Naive B cell (primary cell): ENCODE measurements around the gene RPS18. TPM values are rescaled to one million over a fixed set of nuclear protein-coding genes. Genes with fewer than 3 reads are reported as not detected.
"Not testable (repeated sequence)": the region's sequence is repeated elsewhere in the genome, so short reads cannot be mapped to it uniquely, and the experiment has no call there.

Source experiments
- ATAC-seq, 2 donors: fragments of 150-1000 bp; cut with Tn5 transposase; 2 replicates each; pipeline ENCODE4 v1.10.0; 2021; ENCODE audit warnings: low read depth in 2 of 2, mild to moderate bottlenecking in 2 of 2, moderate library complexity in 2 of 2
- DNase-seq: peaks from one replicate; pipeline ENCODE4 v3.0.0; 2022
- H3K27ac Mint-ChIP-seq, 6 donors: one replicate each; pipeline ENCODE4 v1.8.0; 2020 to 2022; ENCODE audit warnings: mild to moderate bottlenecking in 6 of 6, mixed read lengths in 6 of 6, moderate library complexity in 5 of 6, inconsistent platforms in 2 of 6
- H3K27me3 Mint-ChIP-seq, 3 donors: one replicate each; pipeline ENCODE4 v1.8.0; 2021 to 2022; ENCODE audit warnings: mixed read lengths in 3 of 3, mild to moderate bottlenecking in 1 of 3
- H3K36me3 Mint-ChIP-seq, 2 donors: one replicate each; pipeline ENCODE4 v1.8.0; 2020 to 2022; ENCODE audit warnings: mixed read lengths in 2 of 2, inconsistent platforms in 1 of 2, mild to moderate bottlenecking in 1 of 2
- H3K4me1 Mint-ChIP-seq, 3 donors: one replicate each; pipeline ENCODE4 v1.8.0; 2020 to 2022; ENCODE audit warnings: mixed read lengths in 3 of 3, inconsistent platforms in 1 of 3, mild to moderate bottlenecking in 1 of 3, moderate library complexity in 1 of 3
- H3K4me3 Mint-ChIP-seq, 8 donors: one replicate each; pipeline ENCODE4 v1.8.0; 2020 to 2022; ENCODE audit warnings: mild to moderate bottlenecking in 8 of 8, mixed read lengths in 8 of 8, moderate library complexity in 8 of 8, inconsistent platforms in 2 of 8
- H3K9me3 Mint-ChIP-seq, 7 donors: one replicate each; pipeline ENCODE4 v1.8.0; 2020 to 2022; ENCODE audit warnings: mixed read lengths in 7 of 7, mild to moderate bottlenecking in 5 of 7, inconsistent platforms in 2 of 7, moderate library complexity in 1 of 7
- polyA plus RNA-seq, 6 donors: library from polyadenylated mRNA; unstranded; fragments of 300-500 nt; fragmentation: Illumina TruSeq; gene quantifications; one replicate each; pipeline ENCODE4 v1.2.3, GENCODE V29; 2021; ENCODE audit warnings: low read depth in 6 of 6

Gene RPS18
- polyA plus RNA-seq, 6 donors from 2014 or later: 6,561 to 10,092 (median 8,290) TPM

GRCh38 chr6:33249732-33250630, 21.9 kb upstream of the RPS18 start:
- H3K9me3 Mint-ChIP-seq: no peaks in the 10 kb centered on the region
- DNase-seq: no peak
- H3K27me3 Mint-ChIP-seq: peaks cover 0 to 4% (median 0%) of the 10 kb centered on the region in 3 donors
- peak overlapping the region; percentile 83 to 99 (median 95) for H3K27ac Mint-ChIP-seq
- H3K4me1 Mint-ChIP-seq: peaks cover 20 to 40% (median 38%) of the 10 kb centered on the region in 3 donors
- peaks cover 5 to 7% of the 10 kb centered on the region in 2 donors for H3K36me3 Mint-ChIP-seq
- ATAC-seq: no peak
- H3K4me3 Mint-ChIP-seq: peak overlapping the region; percentile 89 to 95 (median 92)

- Mint-ChIP-seq H3K9me3 (no peaks in the 10 kb centered on the region), H3K36me3 (peaks cover 5 to 7% of the 10 kb centered on the region in 2 donors), H3K4me1 (peaks cover 20 to 40% (median 38%) of the 10 kb centered on the region in 3 donors), H3K27me3 (peaks cover 0 to 4% (median 0%) of the 10 kb centered on the region in 3 donors), H3K27ac (peak overlapping the region in 3 of 6 donors; percentile 29 to 91 (median 87)), H3K4me3 (peak overlapping the region in 5 of 8 donors; percentile 70 to 95 (median 92))
- ATAC-seq (no peak), DNase-seq (no peak)
These were observed 21.1 kb upstream of the RPS18 start for GRCh38 chr6:33250731-33251130.

GRCh38 chr6:33251395-33252012, 20.4 kb upstream of the RPS18 start:
- H3K9me3 Mint-ChIP-seq: no peaks in the 10 kb centered on the region
- peak overlapping the region in 3 of 8 donors; percentile 35 to 71 (median 66) for H3K4me3 Mint-ChIP-seq
- ATAC-seq (no peak), DNase-seq (no peak)
- H3K36me3 Mint-ChIP-seq: peaks cover 5 to 7% of the 10 kb centered on the region in 2 donors
- peaks cover 20 to 40% (median 38%) of the 10 kb centered on the region in 3 donors for H3K4me1 Mint-ChIP-seq
- peak overlapping the region in 1 of 6 donors; percentile 74 for H3K27ac Mint-ChIP-seq
- H3K27me3 Mint-ChIP-seq: peaks cover 0 to 3% (median 0%) of the 10 kb centered on the region in 3 donors

GRCh38 chr6:33252759-33253158, 19.1 kb upstream of the RPS18 start:
- Mint-ChIP-seq H3K4me1 (peaks cover 20 to 40% (median 37%) of the 10 kb centered on the region in 3 donors), H3K9me3 (no peaks in the 10 kb centered on the region), H3K27ac (peak overlapping the region in 1 of 6 donors; percentile 71), H3K36me3 (peaks cover 5 to 7% of the 10 kb centered on the region in 2 donors), H3K27me3 (no peaks in the 10 kb centered on the region), H3K4me3 (no peak overlapping the region)
- ATAC-seq: no peak
- no peak for DNase-seq

- no peaks in the 10 kb centered on the region for H3K27me3 Mint-ChIP-seq
- peaks cover 13 to 21% (median 19%) of the 10 kb centered on the region in 3 donors for H3K4me1 Mint-ChIP-seq
- peaks cover 5 to 7% of the 10 kb centered on the region in 2 donors for H3K36me3 Mint-ChIP-seq
- ATAC-seq (no peak), DNase-seq (no peak)
- H3K9me3 Mint-ChIP-seq: no peaks in the 10 kb centered on the region
- H3K27ac Mint-ChIP-seq: no peak overlapping the region
- H3K4me3 Mint-ChIP-seq: no peak overlapping the region
These were observed 17.3 kb upstream of the RPS18 start for GRCh38 chr6:33254591-33254990.

- Mint-ChIP-seq H3K9me3 (no peaks in the 10 kb centered on the region), H3K4me1 (peaks cover 0 to 5% (median under 1%) of the 10 kb centered on the region in 3 donors), H3K4me3 (no peak overlapping the region), H3K36me3 (peaks cover 0 to 7% of the 10 kb centered on the region in 2 donors), H3K27ac (no peak overlapping the region), H3K27me3 (no peaks in the 10 kb centered on the region)
- ATAC-seq (no peak), DNase-seq (no peak)
These were observed 12.8 kb upstream of the RPS18 start for GRCh38 chr6:33259032-33259431.

- not testable (repeated sequence) for ATAC-seq, H3K4me3 Mint-ChIP-seq, H3K9me3 Mint-ChIP-seq, H3K4me1 Mint-ChIP-seq, H3K27me3 Mint-ChIP-seq, DNase-seq
- H3K27ac Mint-ChIP-seq: peak overlapping the region in 2 of 6 donors; percentile 12 to 17
- peaks cover 14 to 16% of the 10 kb centered on the region in 2 donors for H3K36me3 Mint-ChIP-seq
These were observed 9.4 kb upstream of the RPS18 start for GRCh38 chr6:33262490-33262889.

- H3K4me3 Mint-ChIP-seq: peak overlapping the region in 1 of 8 donors; percentile 78
- ATAC-seq: no peak
- DNase-seq: no peak
- H3K27ac Mint-ChIP-seq: peak overlapping the region in 2 of 6 donors; percentile 60 to 93
- H3K27me3 Mint-ChIP-seq: no peaks in the 10 kb centered on the region
- H3K9me3 Mint-ChIP-seq: no peaks in the 10 kb centered on the region
- peaks cover 23 to 29% of the 10 kb centered on the region in 2 donors for H3K36me3 Mint-ChIP-seq
- peaks cover 1 to 8% (median 5%) of the 10 kb centered on the region in 3 donors for H3K4me1 Mint-ChIP-seq
These were observed 7.9 kb upstream of the RPS18 start for GRCh38 chr6:33264015-33264414.

GRCh38 chr6:33271117-33271467, 783 bp upstream of the RPS18 start:
- Mint-ChIP-seq H3K4me3 (peak overlapping the region; percentile 89 to 99 (median 98)), H3K36me3 (peaks cover 20 to 37% of the 10 kb centered on the region in 2 donors), H3K27me3 (no peaks in the 10 kb centered on the region), H3K4me1 (peaks cover 45 to 65% (median 60%) of the 10 kb centered on the region in 3 donors), H3K27ac (peak overlapping the region; percentile 96 to 99 (median 99)), H3K9me3 (no peaks in the 10 kb centered on the region)
- DNase-seq (no peak), ATAC-seq (peak; percentile 23 to 36)

GRCh38 chr6:33272275-33273128, 627 bp downstream of the RPS18 start:
- no peaks in the 10 kb centered on the region for H3K9me3 Mint-ChIP-seq
- H3K4me1 Mint-ChIP-seq: peaks cover 54 to 71% (median 68%) of the 10 kb centered on the region in 3 donors
- peaks cover 11 to 23% of the 10 kb centered on the region in 2 donors for H3K36me3 Mint-ChIP-seq
- H3K27ac Mint-ChIP-seq: peak overlapping the region; percentile 96 to 99 (median 99)
- H3K4me3 Mint-ChIP-seq: peak overlapping the region; percentile 89 to 99 (median 98)
- DNase-seq (no peak), ATAC-seq (peak in 1 of 2 donors; percentile 0)
- no peaks in the 10 kb centered on the region for H3K27me3 Mint-ChIP-seq

- Mint-ChIP-seq H3K36me3 (peaks cover 4 to 15% of the 10 kb centered on the region in 2 donors), H3K4me3 (peak overlapping the region; percentile 89 to 99 (median 98))
These were observed 1.5 kb downstream of the RPS18 start for GRCh38 chr6:33273129-33273923.

More at GRCh38 chr6:33273129-33273923, 1.5 kb downstream of the RPS18 start:
- Mint-ChIP-seq H3K27ac (peak overlapping the region in 5 of 6 donors; percentile 96 to 99 (median 99)), H3K9me3 (no peaks in the 10 kb centered on the region), H3K4me1 (peaks cover 61 to 77% (median 76%) of the 10 kb centered on the region in 3 donors), H3K27me3 (no peaks in the 10 kb centered on the region)
- no peak for ATAC-seq
- DNase-seq: no peak
